Measurements from ENCODE around the gene RNASEH1.
"Not testable (repeated sequence)": the region's sequence is repeated elsewhere in the genome, so short reads cannot be mapped to it uniquely, and the experiment has no call there.

The RNASEH1 gene

DNA sequence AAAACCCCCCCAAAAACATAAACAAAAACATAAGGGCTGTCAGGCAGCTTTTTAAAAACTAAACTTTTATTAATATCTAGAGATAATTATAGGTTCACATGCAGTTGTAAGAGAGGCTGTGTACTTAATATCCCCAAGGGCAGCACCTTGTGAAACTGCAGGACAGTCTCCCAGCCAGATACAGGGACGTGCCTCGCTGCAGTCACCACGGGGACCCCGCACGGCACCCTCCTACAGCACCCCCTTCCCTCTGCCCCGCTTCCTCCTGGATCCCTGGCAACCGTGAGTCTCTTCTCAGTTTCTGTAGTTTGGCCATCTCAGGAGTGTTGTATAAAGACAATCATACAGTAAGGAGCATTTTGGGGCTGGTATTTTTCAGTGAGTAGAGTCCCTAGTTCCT, 30.0 kb upstream of the RNASEH1 start:
- DNase-seq, result no peak

DNA sequence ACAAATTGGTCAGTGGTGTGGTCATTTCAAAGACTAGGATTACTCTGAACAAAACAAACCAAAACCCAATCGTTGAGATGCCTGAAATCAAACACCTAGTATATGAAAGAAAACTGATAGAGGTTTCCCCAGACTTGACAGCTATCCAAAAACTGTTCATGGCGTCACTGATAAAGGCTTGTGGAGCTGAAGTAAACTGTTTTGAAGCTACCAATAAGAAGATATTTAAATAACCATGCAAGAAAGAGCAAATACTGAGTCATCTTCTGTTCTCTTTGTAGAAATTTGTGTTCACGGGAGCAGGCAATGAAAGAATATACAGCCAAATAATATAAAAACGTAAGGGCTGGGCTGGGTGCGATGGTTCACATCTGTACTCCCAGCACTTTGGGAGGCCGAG, 29.3 kb upstream of the RNASEH1 start:
- DNase-seq, result no peak

DNA sequence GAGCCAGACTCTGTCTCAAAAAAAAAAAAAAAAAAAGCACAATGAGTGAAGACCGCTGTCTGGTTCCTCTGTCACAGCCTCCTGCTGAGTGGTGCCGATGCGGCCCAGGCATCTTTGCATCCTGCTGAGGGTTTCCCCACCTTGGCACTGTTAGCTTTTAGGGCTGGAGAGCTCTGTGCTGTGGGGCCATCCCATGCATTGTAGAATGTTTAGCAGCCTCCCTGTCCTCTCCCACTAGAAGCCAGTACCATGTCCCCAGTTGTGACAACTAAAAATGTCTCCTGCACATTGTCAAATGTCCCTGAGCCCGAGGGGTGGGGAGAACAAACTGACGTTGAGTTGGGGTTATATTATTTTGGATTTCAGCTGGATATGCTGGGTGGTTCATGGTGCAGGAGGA, 28.9 kb upstream of the RNASEH1 start:
- DNase-seq, result no peak

DNA sequence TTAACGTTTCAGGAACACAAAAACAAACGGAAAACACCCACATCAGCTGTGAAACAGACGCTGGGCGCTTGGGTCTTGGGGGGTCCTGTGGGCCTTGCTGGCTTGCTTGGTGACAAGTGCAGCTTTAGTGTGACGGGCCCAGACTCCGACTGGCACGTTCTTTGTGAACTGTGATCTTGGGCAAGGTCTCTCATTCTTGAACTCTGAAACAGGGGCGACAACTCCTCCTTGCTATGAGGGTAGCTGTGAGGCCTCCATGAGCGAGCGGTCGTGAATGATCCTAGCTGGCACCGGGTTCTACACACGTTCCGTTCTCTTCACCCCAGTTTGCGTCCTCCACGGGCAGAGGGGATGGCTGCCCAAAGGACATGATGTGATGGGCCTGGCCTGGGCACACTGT, 28.1 kb upstream of the RNASEH1 start:
- no peak for DNase-seq

DNA sequence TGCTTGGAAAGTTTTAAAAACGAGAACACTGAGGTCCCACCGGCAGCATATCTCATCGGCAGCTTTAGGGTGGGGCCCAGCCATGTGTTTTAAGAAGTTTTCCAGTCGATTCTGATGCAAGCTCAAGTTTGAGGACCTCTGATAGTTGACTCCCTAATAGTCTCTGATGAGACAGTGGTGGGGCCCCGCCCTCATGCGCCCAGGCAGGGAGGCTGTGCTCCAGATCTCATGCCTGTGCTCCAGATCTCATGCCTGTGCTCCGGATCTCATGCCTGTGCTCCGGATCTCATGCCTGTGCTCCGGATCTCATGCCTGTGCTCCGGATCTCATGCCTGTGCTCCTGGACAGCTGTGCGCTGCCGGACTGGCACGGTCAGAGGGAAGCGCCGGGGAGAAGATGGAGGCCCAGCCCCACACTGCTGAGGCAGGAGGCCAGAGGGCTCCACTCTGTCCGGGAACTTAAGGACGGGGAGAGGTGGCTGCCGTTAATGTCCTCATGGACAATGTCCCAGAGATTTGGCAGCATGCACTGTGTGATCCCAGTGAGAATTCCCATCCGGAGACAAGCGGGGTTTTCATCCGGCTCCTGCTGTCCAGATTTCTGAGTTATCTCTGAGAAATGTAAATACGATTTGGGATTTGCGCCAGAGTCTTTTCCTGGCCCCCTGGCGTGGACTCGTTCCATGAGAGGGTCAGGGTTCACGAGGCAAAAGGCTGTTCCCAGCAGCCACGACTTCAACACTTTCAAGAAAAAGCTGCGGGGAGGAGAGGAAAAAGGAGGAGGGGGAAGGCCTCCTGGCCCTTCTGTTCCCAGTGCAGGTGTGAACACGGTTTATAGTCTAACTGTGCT, 27.4 kb upstream of the RNASEH1 start:
- DNase-seq, result no peak

DNA sequence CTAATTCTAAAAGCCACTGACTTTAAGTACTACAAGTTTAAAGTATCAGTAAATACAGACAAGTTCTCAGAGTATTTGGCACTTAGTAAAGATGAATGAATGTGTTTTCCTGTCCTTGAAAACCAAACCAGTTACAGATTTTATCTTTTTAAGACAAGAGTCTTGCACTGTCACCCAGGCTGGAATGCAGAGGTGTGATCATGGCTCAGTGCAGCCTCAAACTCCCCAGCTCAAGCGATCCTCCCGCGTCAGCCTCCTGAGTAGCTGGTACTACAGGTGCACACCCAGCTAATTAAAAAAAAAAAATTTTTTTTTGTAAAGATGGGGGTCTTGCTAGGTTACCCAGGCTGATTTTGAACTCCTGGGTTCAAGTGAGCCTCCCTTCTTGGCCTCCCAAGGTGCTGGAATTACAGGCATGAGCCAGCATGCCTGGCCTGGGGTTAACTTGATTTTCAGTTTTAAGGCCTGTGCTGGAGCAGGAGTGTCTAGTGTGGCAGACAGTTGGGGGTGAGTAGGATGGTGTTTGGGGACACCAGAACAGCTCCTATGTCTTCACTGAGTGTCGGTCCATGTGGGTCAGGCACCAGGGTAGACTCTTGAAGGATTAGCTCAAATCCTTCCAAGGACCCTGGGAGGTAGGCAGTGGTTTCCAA, 26.6 kb upstream of the RNASEH1 start:
- DNase-seq, result no peak

DNA sequence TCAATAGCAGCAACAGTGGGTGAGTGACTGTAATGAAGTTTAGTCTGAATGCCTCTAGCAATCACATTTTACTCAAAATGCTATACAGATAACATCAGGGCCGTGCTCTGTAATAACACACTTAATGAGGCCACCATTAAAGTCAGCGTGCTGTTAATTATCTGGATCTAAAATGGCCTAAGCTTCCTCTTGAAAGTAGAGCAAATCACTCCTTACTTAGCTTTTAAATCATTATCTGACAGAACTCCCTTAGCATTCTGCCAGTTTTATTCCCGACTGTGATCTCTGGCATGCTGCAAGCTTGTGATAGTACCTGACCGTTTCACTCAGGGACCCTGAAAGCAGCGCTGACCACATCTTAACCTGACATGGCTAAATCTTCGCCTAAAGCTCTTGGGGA, 25.9 kb upstream of the RNASEH1 start:
- no peak for DNase-seq

DNA sequence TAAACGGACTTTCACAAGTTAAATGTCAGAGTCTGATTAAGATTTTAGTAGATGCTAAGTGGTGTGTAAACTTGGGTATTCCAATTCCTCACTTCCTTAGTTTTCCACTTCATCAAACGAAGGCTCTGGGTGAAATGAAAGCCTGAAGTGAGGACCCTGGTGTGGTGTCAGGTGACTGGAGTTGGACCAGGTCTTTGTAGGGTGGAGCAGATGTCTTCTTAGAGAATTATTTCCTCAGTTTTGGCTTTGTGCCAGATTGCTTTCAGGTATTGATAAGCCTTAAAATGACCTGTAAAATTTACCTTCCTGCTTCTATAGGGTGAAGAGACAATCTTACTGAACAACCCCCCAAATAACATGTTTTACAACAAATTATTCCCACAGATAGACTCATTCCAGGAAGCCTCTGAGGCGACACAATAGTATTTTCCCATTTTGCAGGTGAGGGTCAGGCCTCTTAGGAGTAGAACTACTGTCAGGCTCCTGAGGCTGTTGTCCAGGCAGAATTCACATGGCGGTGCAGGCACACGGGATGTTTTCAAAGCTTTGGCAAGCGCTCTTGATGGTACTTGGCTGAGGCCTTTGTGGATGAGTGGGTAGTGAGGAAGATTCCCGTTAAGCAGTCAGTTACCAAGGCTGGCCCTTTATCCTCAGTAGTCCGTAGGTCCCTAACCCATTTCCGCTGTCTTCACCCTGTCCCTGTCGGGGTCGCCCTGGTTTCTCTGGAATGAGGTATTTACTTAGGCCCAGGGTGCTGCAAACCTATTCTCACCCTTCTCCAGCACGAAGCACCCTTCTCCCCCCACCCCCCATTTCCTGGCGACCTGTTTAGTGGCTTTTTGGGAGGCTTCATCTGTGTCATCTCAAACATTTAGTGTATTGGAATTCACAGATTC, 23.5 kb upstream of the RNASEH1 start:
- no peak for DNase-seq

DNA sequence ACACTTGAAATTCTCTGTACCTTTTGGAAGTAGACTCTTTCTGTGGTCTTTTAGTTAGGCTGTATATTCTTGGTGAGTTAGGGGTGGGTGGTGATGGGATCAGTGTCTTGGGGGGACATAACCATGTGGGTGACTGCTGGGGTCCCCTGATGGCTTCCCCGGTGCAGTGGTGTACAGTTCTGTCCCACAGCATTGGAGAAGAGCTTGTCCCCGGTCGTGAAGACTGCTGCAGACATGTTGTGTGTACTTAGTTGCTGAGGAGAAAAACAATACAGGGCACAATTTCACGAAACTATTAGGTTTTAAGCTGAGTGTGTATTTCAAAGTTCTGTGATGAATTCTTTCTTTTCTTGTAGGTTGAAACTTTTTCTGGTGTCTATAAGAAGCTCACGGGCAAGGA, 22.3 kb upstream of the RNASEH1 start:
- no peak for DNase-seq

DNA sequence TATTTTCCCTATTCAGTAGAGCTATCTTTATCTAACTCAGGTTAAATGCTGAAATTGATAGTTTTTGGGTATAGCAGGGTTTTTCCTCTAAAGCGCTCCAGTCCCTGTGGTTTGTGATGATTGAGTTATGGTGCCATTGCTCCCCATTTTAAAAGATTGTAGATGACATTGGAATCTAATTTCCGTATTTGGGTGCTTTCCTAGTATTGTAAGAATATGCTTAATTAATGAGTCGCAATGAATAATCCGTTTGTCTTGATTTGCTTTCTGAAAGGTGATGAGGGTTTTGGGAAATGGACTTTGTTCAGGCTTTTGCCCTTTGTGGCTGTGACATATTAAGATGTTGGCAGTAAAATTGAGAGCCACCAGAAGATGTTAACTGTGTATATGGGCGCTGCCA, 20.9 kb upstream of the RNASEH1 start:
- peak; percentile 0 for DNase-seq

DNA sequence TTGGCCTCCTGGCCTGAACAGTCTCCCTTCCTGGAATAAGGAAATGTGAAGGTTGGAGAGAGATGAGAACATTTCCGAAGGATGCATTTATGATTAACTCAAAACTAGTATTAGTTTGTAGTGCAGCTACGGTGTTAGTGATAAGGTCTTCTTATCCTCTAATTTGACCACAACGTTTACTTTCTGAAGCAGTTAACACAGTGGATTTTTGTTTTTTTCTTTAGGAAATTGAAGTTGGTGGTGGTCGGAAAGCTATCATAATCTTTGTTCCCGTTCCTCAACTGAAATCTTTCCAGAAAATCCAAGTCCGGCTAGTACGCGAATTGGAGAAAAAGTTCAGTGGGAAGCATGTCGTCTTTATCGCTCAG, 18.1 kb upstream of the RNASEH1 start:
- not testable (repeated sequence) for DNase-seq

DNA sequence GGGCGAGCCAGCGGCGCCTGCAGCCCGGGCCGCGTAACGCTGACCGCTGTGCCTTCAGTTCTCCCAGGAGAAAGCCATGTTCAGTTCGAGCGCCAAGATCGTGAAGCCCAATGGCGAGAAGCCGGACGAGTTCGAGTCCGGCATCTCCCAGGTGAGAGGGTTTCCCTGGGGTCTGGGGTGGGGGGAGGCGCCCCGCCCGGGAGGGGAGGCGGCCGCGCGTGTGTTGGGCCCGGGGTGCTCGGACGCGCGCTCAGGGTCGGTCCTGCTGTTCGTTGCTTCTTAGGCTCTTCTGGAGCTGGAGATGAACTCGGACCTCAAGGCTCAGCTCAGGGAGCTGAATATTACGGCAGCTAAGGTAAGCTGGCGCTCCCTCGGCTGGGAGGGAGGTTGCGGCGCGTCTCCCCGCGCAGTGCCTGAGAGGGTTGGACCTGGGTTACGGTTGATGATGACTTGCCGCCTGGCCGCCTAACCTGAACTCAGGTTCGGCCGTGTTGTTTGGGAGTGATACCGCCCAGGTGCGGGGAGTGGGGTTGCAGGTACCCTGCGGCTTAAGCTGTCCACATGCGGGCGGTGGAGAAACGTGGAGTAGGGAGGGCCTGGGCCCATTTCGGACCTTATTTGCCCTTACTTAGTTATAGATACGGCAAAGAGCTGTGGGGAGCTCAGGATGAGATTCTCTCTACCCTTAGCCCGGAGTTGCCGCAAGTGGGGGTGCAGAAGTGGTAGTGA, 17.6 kb upstream of the RNASEH1 start:
- peak; percentile 53 for DNase-seq

DNA sequence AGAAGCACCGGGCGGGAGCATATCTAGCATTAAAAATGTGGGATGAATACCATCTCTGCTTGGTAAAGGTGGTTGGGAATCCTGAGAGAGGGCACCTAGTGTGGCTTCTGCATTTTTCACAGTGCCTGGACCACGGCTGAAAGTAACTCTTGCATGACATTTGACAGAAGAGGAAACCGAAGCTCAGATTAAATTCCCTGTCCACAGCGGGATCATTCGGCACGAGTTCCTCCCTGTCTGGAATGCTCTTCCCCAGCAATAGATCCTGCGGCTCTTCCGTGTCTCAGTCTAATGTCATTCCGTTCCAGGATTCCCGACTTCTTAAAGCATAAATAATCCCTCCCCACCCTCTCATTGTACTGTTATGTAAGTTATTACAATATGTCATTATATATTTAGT, 16.0 kb upstream of the RNASEH1 start:
- no peak for DNase-seq

DNA sequence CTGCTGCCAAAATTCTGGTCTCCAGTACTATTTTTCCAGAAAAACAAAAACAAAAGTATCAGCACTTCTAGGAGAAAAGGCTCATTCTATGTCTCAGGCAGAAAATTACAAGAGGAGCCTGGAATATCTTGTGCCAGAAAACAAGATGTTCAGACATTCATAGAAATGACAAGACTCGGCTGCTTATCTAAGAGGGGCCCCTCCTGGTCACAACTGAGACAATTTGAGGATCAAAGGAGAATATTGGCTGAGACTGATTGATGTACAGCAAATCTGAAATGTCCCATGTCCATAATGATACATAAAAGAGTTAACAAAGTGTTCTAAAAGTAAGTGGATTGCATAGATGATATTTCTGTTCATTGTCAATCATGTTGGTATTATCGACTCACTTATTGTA, 14.5 kb upstream of the RNASEH1 start:
- DNase-seq, result no peak

DNA sequence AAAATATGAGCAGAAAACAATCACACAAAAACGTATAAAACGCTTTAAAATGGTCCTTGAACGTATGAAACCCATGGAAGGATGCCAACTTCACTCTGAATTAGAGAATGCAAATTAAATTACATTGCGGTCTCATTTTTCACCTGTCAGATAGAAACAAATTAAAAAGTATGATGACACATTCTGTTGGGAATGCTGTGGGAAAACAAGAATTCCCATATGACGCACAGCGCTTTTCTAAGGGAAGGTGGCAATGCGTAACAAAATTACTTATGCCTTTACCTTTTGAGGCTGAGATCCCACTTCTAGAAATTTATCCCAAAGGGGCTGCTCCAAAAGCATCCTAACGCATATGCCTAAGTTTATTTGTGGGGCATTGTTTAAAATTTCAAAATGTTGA, 13.2 kb upstream of the RNASEH1 start:
- DNase-seq, result no peak

DNA sequence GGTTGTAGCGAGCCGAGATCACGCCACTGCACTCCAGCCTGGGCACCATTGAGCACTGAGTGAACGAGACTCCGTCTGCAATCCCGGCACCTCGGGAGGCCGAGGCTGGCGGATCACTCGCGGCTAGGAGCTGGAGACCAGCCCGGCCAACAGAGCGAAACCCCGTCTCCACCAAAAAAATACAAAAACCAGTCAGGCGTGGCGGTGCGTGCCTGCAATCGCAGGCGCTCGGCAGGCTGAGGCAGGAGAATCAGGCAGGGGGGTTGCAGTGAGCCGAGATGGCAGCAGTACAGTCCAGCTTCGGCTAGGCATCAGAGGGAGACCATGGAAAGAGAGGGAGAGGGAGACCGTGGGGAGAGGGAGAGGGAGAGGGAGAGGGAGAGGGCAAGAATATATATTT, 11.5 kb upstream of the RNASEH1 start:
- DNase-seq, result not testable (repeated sequence)

DNA sequence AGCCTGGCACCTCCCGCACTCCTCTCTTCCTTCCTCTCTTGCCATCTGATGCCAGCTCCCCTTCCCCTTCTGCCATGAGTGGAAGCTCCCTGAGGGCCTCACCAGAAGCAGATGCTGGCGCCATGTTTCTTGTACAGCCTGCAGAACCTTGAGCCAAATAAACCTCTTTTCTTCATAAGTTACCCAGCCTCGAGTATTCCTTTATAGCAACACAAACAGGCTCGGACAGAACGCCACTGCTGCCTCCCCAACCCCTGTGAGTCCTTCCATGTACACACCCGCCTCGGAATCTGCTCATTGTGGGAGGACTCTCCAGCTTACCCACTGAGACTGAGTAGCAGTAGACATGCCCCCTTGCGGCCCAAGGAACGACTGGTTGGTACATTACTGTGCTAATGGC, 8.7 kb upstream of the RNASEH1 start:
- DNase-seq, result no peak

DNA sequence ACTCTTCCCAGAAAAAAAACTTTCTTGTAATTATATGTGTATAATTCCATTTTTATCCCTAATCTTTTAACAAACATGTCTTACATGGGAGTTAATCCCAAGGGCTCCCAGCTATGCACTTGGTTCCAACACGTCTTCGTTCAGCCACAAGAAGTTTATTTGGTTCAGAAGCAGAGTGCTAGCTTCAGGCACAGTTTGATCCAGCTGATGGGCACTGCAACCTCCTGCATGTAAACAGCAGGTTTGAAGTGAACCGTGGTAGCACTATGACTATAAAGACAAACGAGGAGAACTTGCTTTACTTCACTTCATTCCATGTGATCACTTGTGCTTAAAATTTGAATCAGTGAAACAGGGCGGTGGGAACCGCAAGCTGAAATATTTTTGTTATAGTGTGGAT, 7.0 kb upstream of the RNASEH1 start:
- no peak for DNase-seq

DNA sequence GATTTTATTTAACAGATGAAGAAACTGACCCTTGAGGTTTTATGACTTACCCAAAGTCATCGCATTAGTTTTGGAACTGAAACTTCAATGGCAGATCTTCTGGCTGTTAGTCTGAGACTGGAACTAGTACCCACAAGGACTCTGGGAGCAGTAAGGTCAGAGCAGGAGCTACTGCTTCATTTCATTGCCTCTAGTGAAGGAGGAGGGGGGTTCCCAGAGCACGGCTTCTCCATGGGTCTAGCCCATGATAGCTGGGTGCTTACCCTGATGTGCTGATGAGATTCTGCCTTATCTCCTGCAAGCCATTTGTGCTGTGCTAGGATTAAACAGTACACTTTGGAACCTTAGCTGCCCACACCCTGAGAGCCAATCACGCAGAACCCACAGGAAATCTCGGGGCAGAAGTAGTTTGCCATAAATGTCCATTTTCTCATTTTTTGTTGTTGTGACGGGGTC, 5.4 kb upstream of the RNASEH1 start:
- no peak for DNase-seq

DNA sequence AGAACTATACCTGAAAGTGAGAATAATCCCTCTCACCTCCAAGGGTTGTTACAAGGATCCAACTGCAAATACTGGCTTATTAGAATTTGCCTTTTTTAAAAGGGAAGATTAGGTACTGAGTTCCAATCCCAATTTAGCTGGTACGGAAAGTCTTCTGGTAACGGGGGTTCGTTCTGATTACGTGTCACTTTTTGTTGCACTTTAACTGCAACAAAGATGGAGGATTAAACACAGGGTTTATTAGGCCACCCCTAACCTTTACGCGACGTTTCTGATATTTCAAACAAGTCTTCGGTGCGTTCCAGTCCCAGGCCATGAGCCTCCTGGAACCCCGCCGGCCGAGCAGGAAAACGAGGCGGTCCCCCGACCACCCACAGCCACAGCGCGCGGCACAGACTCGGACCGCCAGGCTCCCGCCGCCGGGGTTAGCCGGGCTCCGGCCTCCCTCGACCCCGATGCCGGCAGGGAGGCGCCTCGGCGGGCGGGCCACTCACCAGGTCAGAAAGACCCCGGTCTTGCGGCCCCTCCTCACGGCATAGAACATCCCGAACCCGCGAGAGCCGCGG, 411 bp downstream of the RNASEH1 start:
- no peak for DNase-seq

DNA sequence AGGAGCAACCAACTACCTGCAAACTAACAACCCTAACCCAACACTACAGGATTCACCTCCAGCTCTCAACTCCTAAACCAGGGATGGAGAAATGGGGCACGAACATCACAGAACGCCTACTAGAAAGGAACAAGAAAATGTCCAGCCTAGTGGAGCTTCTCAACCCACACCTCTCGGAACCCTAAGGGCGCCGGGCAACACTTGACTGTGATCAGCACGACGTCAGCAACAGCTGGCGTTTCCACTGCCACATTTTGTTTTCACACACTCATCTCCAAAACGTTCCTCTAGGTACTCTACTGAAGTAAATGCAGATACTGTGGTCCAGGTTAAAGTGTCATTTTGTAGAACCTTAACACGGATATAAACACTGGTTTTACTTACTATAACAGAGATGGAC, 4.2 kb downstream of the RNASEH1 start:
- no peak for DNase-seq

DNA sequence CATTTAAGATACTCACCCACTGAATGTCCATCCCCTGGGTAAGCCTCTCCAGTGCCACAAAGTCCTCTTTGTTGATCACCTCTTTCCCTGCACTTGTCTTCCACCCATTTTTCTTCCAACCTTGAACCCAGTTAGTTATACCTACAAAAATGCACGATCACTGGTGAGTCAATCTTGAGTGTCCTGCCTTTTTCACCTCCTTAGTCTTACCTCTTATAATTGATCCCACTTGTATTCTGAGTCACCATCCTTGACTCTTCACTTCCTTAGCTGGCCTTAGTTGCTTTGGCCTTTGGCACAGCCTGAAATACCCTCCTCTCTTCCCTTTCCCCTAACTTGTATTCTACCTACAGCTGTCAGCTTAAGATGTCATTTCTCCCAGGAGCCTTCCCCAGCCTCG, 10.2 kb downstream of the RNASEH1 start:
- DNase-seq, result no peak

Measured in stimulated activated CD8-positive, alpha-beta memory T cell treated with anti-CD3 and anti-CD28 coated beads, Interleukin-4, amount 100 ng/mL, for 48 hours (primary cell).